ENCODE data around the gene DYRK1A. TPM values are rescaled to one million over a fixed set of nuclear protein-coding genes. Genes with fewer than 3 reads are reported as not detected.

Gene DYRK1A
- total RNA-seq, 1 experiment from 2014 or later: 49.3 TPM

GRCh38 chr21:37498664-37499063 lies 132.1 kb downstream of the DYRK1A start:
- no peak overlapping the region for H3K9ac ChIP-seq (ENCODE audit: low read length)
- ChIA-PET POLR2A (no interaction called here), RAD21 (ENCODE audit: low non-redundant PET in 1 of 2, low total read pairs in 2 of 2, uncharacterized antibody in 2 of 2, unreplicated experiment in 2 of 2) (no interaction called here), CTCF (no interaction called here)
- no peak overlapping the region for H2AFZ ChIP-seq (ENCODE audit: low read depth, low read length, poor library complexity, severe bottlenecking)
- no peak for DNase-seq (ENCODE audit: low read depth, low spot score)
- TF ChIP-seq EZH2phosphoT487 (IDR thresholded peaks at IDR 0.05; ENCODE audit: borderline replicate concordance) (no peak), YY1 (IDR thresholded peaks at IDR 0.05; ENCODE audit: extremely low read depth, insufficient replicate concordance, low read depth, low read length) (no peak), ELF1 (IDR thresholded peaks at IDR 0.05; ENCODE audit: borderline replicate concordance, low read depth) (no peak), ZNF274 (IDR thresholded peaks at IDR 0.05; ENCODE audit: low read depth, low read length) (no peak), ZBTB33 (IDR thresholded peaks at IDR 0.05; ENCODE audit: extremely low read depth, insufficient replicate concordance, low read length) (no peak), ZFX (IDR thresholded peaks at IDR 0.05) (no peak), SP1 (IDR thresholded peaks at IDR 0.05; ENCODE audit: low read depth) (no peak), EGR1 (IDR thresholded peaks at IDR 0.05; ENCODE audit: low read depth) (no peak), SRF (IDR thresholded peaks at IDR 0.05; ENCODE audit: low read depth) (no peak), REST (IDR thresholded peaks at IDR 0.05; ENCODE audit: low read depth) (no peak), POLR2AphosphoS5 (IDR thresholded peaks at IDR 0.05; ENCODE audit: low read depth, low read length) (no peak), CEBPB (IDR thresholded peaks at IDR 0.05; ENCODE audit: low read depth) (no peak), MAX (IDR thresholded peaks at IDR 0.05) (no peak), ATF3 (IDR thresholded peaks at IDR 0.05) (no peak), CTCF (IDR thresholded peaks at IDR 0.05 in 2 of 3, conservative IDR thresholded peaks at IDR 0.05 in 1 of 3; ENCODE audit: borderline replicate concordance in 1 of 3, insufficient read depth in 1 of 3, low read depth in 2 of 3, low read length in 2 of 3) (no peak), SIN3A (IDR thresholded peaks at IDR 0.05; ENCODE audit: low read depth) (no peak), EZH2 (IDR thresholded peaks at IDR 0.05) (no peak), JUND (IDR thresholded peaks at IDR 0.05) (no peak), TCF7L2 (IDR thresholded peaks at IDR 0.05; ENCODE audit: borderline replicate concordance, extremely low read depth, insufficient read depth, insufficient read length) (no peak)
- H3K27ac ChIP-seq (ENCODE audit: low read depth, low read length): no peak overlapping the region
- H3K27me3 ChIP-seq (ENCODE audit: insufficient read depth, low read length): no peaks in the 10 kb centered on the region
- no peak overlapping the region for H3K4me2 ChIP-seq (ENCODE audit: low read length)
- no peaks in the 10 kb centered on the region for H4K20me1 ChIP-seq (ENCODE audit: insufficient read depth)
- no peak for ATAC-seq
- 0 out of 4 replicates have a peak, but pooled peaks cover 0 to 6% of the 10 kb centered on the region in 2 experiments for H3K36me3 ChIP-seq (ENCODE audit: control insufficient read depth in 1 of 2, insufficient read depth in 2 of 2, low read length in 2 of 2)
- no peaks in the 10 kb centered on the region for H3K4me1 ChIP-seq (ENCODE audit: control insufficient read depth in 1 of 2, insufficient read depth in 2 of 2, low read length in 2 of 2)
- BruUV-seq (replicated peaks): no TSS peak
- H3K4me3 ChIP-seq (replicated peaks in 1 of 2; ENCODE audit: low read depth in 1 of 2, low read length in 2 of 2): no peak overlapping the region
- H3K79me2 ChIP-seq (ENCODE audit: insufficient read depth, low read length): peaks cover 61% of the 10 kb centered on the region
- intact Hi-C loops (cut with micrococcal nuclease): no loop called here
- H3K9me2 ChIP-seq (ENCODE audit: insufficient read depth): no peaks in the 10 kb centered on the region
- H3K9me3 ChIP-seq (ENCODE audit: control insufficient read depth in 1 of 2, insufficient read depth in 1 of 2, low read depth in 1 of 2, low read length in 2 of 2): no peaks in the 10 kb centered on the region
